Myocyte (in vitro differentiated cells): ENCODE data around the gene FBF1. TPM values are rescaled to one million over a fixed set of nuclear protein-coding genes. Genes with fewer than 3 reads are reported as not detected.
"Not testable (repeated sequence)": the region's sequence is repeated elsewhere in the genome, so short reads cannot be mapped to it uniquely, and the experiment has no call there.

Experiments used
- DNase-seq: peaks from one replicate; pipeline ENCODE4 v3.0.0-alpha.2; 2012; ENCODE audit warnings: low read depth
- total RNA-seq: library from RNA; depleted of rRNA; stranded (reverse); fragments of >200 nt; gene quantifications from 2 replicates; pipeline ENCODE4 v1.2.3, GENCODE V29; 2014

FBF1 gene
- total RNA-seq, 1 donor from 2014 or later, result 7.8 TPM

GRCh38 chr17:75876938-75877751 is 63.7 kb downstream of the FBF1 start:
- peak; percentile 95 for DNase-seq

- no peak for DNase-seq
These were observed 64.5 kb downstream of the FBF1 start for GRCh38 chr17:75876190-75876937.

GRCh38 chr17:75875940-75876189 is 65.0 kb downstream of the FBF1 start:
- DNase-seq, result no peak

GRCh38 chr17:75875182-75875939 is 65.5 kb downstream of the FBF1 start:
- DNase-seq, result no peak

GRCh38 chr17:75874323-75875181 is 66.3 kb downstream of the FBF1 start:
- DNase-seq, result no peak

GRCh38 chr17:75873587-75874322 is 67.1 kb downstream of the FBF1 start:
- DNase-seq, result no peak

GRCh38 chr17:75872434-75873351 is 68.1 kb downstream of the FBF1 start:
- DNase-seq, result peak; percentile 77

- not testable (repeated sequence) for DNase-seq
These were observed 70.6 kb downstream of the FBF1 start for GRCh38 chr17:75870228-75870627.

- no peak for DNase-seq
These were observed 71.3 kb downstream of the FBF1 start for GRCh38 chr17:75869282-75870141.

GRCh38 chr17:75868730-75869281 is 72.0 kb downstream of the FBF1 start:
- not testable (repeated sequence) for DNase-seq

- not testable (repeated sequence) for DNase-seq
These were observed 75.2 kb downstream of the FBF1 start for GRCh38 chr17:75865404-75866188.

- not testable (repeated sequence) for DNase-seq
These were observed 76.0 kb downstream of the FBF1 start for GRCh38 chr17:75864887-75865286.

- peak; percentile 58 for DNase-seq
These were observed 76.4 kb downstream of the FBF1 start for GRCh38 chr17:75864448-75864871.

GRCh38 chr17:75861927-75862317 is 78.9 kb downstream of the FBF1 start:
- DNase-seq, result no peak
